ENCODE data around the gene UPF1.

Gene UPF1

DNA sequence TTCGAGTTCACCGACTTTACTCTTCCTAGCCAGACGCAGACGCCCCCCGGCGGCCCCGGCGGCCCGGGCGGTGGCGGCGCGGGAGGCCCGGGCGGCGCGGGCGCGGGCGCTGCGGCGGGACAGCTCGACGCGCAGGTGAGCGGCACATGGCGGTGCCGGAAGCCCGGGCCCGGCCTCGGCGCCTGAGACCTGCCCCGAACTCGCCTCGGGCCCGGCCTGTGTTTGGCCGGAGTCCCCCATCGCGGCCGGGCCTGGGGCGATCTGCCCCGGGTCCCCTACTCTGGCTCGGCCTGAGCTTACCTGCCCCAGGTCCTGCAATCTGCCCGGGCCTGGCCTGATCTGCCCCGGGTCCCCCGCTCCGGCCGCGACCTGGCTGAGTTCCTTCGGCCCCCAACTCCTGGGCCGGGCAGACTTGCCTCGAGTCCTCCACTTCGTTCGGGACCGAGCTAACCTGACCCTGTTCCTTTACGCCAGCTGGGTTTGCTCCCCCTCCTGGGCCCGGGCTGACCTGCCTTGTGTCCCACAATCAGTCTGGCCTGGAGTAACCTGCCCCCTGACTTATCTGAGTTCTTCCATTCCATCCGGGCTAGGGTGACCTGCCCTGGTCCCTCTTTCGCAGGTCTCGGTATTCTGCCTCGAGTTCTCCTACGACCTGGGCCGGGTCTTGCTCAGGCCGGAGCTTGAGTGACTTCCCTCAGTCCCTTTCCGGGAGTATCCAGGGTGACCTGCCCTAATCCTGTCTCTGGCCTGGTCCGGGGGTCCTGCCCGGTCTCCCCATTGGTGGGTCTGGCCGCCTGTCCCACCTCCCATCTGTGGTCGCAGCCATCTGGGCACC lies 764 bp downstream of the UPF1 start:
- peak overlapping the region; percentile 93 for H3K27ac ChIP-seq (ENCODE audit: extremely low read depth, low read depth, low read length)
- ChIA-PET POLR2A (interaction anchor here (0.8 to 3.5 kb wide), 9 partner anchors 9 to 413 kb away, joined by 3 to 23 read pairs (median 4); partner anchors contain the start of genes CRLF1, ELL, REX1BD and SSBP4), CTCF (interaction anchor here (0.6 to 7.7 kb wide), 7 partner anchors 10 to 244 kb away, joined by 3 to 69 read pairs (median 4); partner anchors contain the start of gene REX1BD)
- no peaks in the 10 kb centered on the region for H3K9me3 ChIP-seq (ENCODE audit: control insufficient read depth, insufficient read depth, low read depth, low read length)
- H3K4me3 ChIP-seq (ENCODE audit: low read depth, low read length), result peak overlapping the region; percentile 87
- peaks cover 3 to 42% of the 10 kb centered on the region in 2 experiments; a peak in 2 of 3 replicates for H3K36me3 ChIP-seq (ENCODE audit: control insufficient read depth in 2 of 2, insufficient read depth in 1 of 2, low read length in 2 of 2)
- TF ChIP-seq, protein P1, sequence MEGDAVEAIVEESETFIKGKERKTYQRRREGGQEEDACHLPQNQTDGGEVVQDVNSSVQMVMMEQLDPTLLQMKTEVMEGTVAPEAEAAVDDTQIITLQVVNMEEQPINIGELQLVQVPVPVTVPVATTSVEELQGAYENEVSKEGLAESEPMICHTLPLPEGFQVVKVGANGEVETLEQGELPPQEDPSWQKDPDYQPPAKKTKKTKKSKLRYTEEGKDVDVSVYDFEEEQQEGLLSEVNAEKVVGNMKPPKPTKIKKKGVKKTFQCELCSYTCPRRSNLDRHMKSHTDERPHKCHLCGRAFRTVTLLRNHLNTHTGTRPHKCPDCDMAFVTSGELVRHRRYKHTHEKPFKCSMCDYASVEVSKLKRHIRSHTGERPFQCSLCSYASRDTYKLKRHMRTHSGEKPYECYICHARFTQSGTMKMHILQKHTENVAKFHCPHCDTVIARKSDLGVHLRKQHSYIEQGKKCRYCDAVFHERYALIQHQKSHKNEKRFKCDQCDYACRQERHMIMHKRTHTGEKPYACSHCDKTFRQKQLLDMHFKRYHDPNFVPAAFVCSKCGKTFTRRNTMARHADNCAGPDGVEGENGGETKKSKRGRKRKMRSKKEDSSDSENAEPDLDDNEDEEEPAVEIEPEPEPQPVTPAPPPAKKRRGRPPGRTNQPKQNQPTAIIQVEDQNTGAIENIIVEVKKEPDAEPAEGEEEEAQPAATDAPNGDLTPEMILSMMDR (tag by site-specific recombination; IDR thresholded peaks at IDR 0.05), result peak; percentile 59
- TF ChIP-seq ZBTB17 (tag by site-specific recombination; IDR thresholded peaks at IDR 0.05) (peak; percentile 36; the same call in 1 of the 2 replicates), ZNF239 (tag by site-specific recombination; IDR thresholded peaks at IDR 0.05) (no peak), ZNF555 (tag by site-specific recombination; conservative IDR thresholded peaks at IDR 0.05) (no peak), ZFHX2 (tag by site-specific recombination; conservative IDR thresholded peaks at IDR 0.05) (no peak), PRDM10 (tag by site-specific recombination; IDR thresholded peaks at IDR 0.05) (0 out of 2 replicates have a peak, but pooled peaks have one; percentile 12), PRDM4 (tag by site-specific recombination; IDR thresholded peaks at IDR 0.05) (no peak), ZNF335 (tag by site-specific recombination; conservative IDR thresholded peaks at IDR 0.05) (peak; percentile 28; the same call in 1 of the 2 replicates), ZNF473 (tag by site-specific recombination; IDR thresholded peaks at IDR 0.05) (no peak), KLF1 (tag by site-specific recombination; IDR thresholded peaks at IDR 0.05) (no peak), KLF7 (tag by site-specific recombination; IDR thresholded peaks at IDR 0.05; ENCODE audit: borderline replicate concordance) (no peak), ZBTB20 (tag by site-specific recombination; IDR thresholded peaks at IDR 0.05) (0 out of 2 replicates have a peak, but pooled peaks have one; percentile 18), ZNF266 (tag by site-specific recombination; IDR thresholded peaks at IDR 0.05; ENCODE audit: low read depth) (no peak), ZNF221 (tag by site-specific recombination; IDR thresholded peaks at IDR 0.05; ENCODE audit: borderline replicate concordance) (no peak), SETDB1 (IDR thresholded peaks at IDR 0.05; ENCODE audit: insufficient read length, low read length) (no peak), ZNF621 (tag by site-specific recombination; IDR thresholded peaks at IDR 0.05) (no peak), ZBTB26 (tag by site-specific recombination; optimal IDR thresholded peaks at IDR 0.05) (peak; percentile 24), ZNF548 (tag by site-specific recombination; IDR thresholded peaks at IDR 0.05) (no peak), SP2 (tag by site-specific recombination; IDR thresholded peaks at IDR 0.05) (no peak), ZNF704 (tag by site-specific recombination; IDR thresholded peaks at IDR 0.05) (no peak)
- TF ChIP-seq, protein P2, sequence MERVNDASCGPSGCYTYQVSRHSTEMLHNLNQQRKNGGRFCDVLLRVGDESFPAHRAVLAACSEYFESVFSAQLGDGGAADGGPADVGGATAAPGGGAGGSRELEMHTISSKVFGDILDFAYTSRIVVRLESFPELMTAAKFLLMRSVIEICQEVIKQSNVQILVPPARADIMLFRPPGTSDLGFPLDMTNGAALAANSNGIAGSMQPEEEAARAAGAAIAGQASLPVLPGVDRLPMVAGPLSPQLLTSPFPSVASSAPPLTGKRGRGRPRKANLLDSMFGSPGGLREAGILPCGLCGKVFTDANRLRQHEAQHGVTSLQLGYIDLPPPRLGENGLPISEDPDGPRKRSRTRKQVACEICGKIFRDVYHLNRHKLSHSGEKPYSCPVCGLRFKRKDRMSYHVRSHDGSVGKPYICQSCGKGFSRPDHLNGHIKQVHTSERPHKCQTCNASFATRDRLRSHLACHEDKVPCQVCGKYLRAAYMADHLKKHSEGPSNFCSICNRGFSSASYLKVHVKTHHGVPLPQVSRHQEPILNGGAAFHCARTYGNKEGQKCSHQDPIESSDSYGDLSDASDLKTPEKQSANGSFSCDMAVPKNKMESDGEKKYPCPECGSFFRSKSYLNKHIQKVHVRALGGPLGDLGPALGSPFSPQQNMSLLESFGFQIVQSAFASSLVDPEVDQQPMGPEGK (tag by site-specific recombination; IDR thresholded peaks at IDR 0.05), result no peak
- TF ChIP-seq, protein P3, sequence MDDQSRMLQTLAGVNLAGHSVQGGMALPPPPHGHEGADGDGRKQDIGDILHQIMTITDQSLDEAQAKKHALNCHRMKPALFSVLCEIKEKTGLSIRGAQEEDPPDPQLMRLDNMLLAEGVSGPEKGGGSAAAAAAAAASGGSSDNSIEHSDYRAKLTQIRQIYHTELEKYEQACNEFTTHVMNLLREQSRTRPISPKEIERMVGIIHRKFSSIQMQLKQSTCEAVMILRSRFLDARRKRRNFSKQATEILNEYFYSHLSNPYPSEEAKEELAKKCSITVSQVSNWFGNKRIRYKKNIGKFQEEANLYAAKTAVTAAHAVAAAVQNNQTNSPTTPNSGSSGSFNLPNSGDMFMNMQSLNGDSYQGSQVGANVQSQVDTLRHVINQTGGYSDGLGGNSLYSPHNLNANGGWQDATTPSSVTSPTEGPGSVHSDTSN (CRISPR knock-in tag; IDR thresholded peaks at IDR 0.05), result 0 out of 2 replicates have a peak, but pooled peaks have one; percentile 51
- no peaks in the 10 kb centered on the region for H3K4me1 ChIP-seq (ENCODE audit: control insufficient read depth, insufficient read depth, low read length)

Measured in HEK293 (cell line).